ENCODE results near the gene CARS2.
"Not testable (repeated sequence)": the region's sequence is repeated elsewhere in the genome, so short reads cannot be mapped to it uniquely, and the experiment has no call there.

CARS2 gene

GRCh38 chr13:110706570-110707372, 855 bp upstream of the CARS2 start:
- no peak for DNase-seq

- no peak for DNase-seq
Observed at GRCh38 chr13:110705356-110705825, 525 bp downstream of the CARS2 start.

GRCh38 chr13:110702591-110703526, 3.1 kb downstream of the CARS2 start:
- DNase-seq, result no peak

GRCh38 chr13:110702089-110702488, 3.8 kb downstream of the CARS2 start:
- no peak for DNase-seq

GRCh38 chr13:110701061-110701460, 4.9 kb downstream of the CARS2 start:
- not testable (repeated sequence) for DNase-seq

- DNase-seq, result no peak
Observed at GRCh38 chr13:110700641-110701040, 5.3 kb downstream of the CARS2 start.

GRCh38 chr13:110700186-110700585, 5.7 kb downstream of the CARS2 start:
- no peak for DNase-seq

GRCh38 chr13:110699148-110700145, 6.5 kb downstream of the CARS2 start:
- DNase-seq, result no peak

GRCh38 chr13:110698689-110699088, 7.2 kb downstream of the CARS2 start:
- DNase-seq, result no peak

GRCh38 chr13:110697842-110698241, 8.1 kb downstream of the CARS2 start:
- no peak for DNase-seq

- DNase-seq, result no peak
Observed at GRCh38 chr13:110696776-110697175, 9.1 kb downstream of the CARS2 start.

- not testable (repeated sequence) for DNase-seq
Observed at GRCh38 chr13:110695774-110696173, 10.1 kb downstream of the CARS2 start.

GRCh38 chr13:110690516-110690915, 15.4 kb downstream of the CARS2 start:
- no peak for DNase-seq

GRCh38 chr13:110689711-110690110, 16.2 kb downstream of the CARS2 start:
- DNase-seq, result no peak

- DNase-seq, result no peak
Observed at GRCh38 chr13:110689041-110689440, 16.9 kb downstream of the CARS2 start.

- DNase-seq, result no peak
Observed at GRCh38 chr13:110687736-110688135, 18.2 kb downstream of the CARS2 start.

- no peak for DNase-seq
Observed at GRCh38 chr13:110685305-110686020, 20.5 kb downstream of the CARS2 start.

GRCh38 chr13:110684388-110685056, 21.4 kb downstream of the CARS2 start:
- no peak for DNase-seq

- no peak for DNase-seq
Observed at GRCh38 chr13:110683921-110684320, 22.0 kb downstream of the CARS2 start.

- no peak for DNase-seq
Observed at GRCh38 chr13:110683203-110683883, 22.6 kb downstream of the CARS2 start.

- DNase-seq, result no peak
Observed at GRCh38 chr13:110682746-110683145, 23.2 kb downstream of the CARS2 start.
